Activated naive CD4-positive, alpha-beta T cell treated with Interleukin-2 at 50 U/mL for 16 hours (primary cell): ENCODE results near the gene BCKDHA.
"Not testable (repeated sequence)": the region's sequence is repeated elsewhere in the genome, so short reads cannot be mapped to it uniquely, and the experiment has no call there.

Experiments
- DNase-seq: peaks from one replicate; pipeline ENCODE4 v3.0.0-alpha.2; 2020

The BCKDHA gene

DNA sequence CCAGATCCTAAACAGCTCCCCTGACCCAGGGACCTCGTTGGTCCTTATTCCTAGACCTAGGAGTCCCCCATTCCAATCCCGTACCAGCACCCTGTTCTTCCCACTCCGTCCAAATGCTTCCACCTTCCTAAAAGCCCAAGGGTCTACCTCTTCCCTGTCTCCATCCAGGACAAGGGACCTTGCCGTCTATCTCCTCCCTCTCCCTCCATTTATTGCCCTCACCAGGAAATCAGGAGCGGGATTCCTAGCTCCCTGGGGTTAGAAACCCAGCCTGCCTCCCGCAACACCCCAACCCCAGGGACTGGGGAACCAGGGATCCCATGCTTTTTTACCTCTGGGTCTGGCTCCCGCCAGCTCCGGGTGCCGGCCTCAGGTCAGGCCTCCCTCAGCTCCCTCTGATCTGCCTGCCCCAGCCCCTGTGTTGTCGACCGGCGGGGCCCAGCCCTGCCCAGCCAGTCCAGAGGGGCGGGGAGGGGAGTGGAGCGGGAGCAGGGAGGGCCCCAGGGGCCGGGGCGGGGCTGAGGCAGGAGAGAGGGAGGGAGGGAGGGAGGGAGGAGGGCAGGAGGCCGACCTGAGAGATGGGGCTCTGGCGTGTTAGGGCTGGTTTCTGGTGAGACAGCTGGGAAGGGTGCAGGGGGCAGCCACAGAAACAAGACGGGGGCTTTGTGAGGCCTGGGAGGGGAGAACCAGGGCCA, 29.5 kb downstream of the BCKDHA start, which contains the start of gene B3GNT8:
B3GNT8 (minus strand) TSS at position 423 of the 695 bp plus-strand sequence. CDS start 596 bp downstream, outside the sequence.
- peak; percentile 46 for DNase-seq

- peak; percentile 36 for DNase-seq
Observed at GRCh38 chr19:41427647-41428480, 30.2 kb downstream of the BCKDHA start.

- no peak for DNase-seq
Observed at GRCh38 chr19:41428481-41428859, 30.9 kb downstream of the BCKDHA start.

DNA sequence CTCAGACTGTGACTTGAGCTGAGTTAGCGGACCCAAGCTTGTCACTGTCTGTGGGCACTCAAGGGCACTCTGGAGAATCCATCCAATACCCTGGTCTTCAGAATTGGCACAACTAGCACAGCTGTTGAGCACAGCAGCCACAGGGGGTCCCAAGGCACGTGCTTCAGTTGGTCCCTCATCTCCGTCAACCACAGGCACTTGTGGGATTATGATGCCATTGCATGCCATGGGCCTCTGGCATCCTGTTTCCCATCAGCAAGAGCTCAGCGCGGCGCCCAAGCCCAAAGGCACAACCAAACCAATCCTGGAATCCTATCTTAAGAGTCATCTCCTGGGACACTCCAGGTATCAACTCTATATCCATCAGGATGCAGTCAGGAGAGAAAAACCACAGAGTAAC, 33.3 kb downstream of the BCKDHA start:
- no peak for DNase-seq

- no peak for DNase-seq
Observed at GRCh38 chr19:41431426-41432386, 34.1 kb downstream of the BCKDHA start.

- no peak for DNase-seq
Observed at GRCh38 chr19:41433171-41433570, 35.6 kb downstream of the BCKDHA start.

DNA sequence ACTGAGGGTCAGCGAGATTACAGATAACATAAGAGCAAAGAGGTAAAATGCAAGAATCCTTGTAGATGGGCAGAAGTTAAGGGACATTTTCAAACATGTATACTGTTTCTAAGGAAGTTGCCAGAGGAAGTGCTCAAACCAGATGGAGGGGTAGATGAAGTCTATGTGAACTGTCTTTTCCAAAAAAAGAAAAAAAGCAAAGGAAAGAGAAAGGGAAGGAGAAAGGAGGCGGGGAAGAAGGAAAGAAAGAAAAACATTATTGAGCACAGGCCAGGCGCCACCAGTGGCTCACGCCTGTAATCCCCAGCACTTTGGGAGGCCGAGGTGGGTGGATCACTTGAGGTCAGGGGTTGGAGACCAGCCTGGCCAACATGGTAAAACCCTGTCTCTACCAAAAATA, 36.8 kb downstream of the BCKDHA start:
- DNase-seq = no peak

GRCh38 chr19:41435376-41435775, 37.8 kb downstream of the BCKDHA start:
- DNase-seq = not testable (repeated sequence)

DNA sequence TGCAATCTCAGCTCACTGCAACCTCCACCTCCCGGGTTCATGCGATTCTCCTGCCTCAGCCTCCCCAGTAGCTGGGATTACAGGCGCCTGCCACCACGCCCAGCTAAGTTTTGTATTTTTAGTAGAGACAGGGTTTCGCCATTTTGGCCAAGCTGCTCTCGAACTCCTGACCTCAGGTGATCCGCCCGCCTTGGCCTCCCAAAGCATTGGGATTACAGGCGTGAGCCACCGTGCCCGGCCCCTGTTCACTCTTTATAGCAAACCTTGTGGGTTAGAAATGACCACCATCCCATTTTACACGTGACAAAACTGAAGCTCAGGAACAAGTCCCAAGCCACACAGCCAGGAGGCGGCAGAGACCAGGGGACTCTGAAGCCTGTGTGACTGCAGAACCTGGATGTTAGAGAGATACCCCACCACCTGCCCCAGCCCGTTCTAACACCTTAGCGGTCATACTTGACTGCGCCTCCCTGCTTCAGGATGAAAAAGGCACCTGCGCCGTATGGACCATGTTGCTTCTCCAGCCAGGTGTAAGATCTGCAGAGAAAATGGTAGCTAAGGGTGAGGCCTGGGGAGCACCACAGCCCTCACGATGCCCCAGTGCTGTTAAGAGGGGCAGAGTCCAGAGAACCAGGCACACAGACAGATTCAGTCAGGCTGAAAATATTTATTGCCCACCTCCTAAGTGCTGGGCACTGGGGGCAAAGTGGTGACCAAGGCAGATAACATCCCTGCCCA, 38.5 kb downstream of the BCKDHA start:
- no peak for DNase-seq

GRCh38 chr19:41436674-41436951, 39.0 kb downstream of the BCKDHA start:
- no peak for DNase-seq

DNA sequence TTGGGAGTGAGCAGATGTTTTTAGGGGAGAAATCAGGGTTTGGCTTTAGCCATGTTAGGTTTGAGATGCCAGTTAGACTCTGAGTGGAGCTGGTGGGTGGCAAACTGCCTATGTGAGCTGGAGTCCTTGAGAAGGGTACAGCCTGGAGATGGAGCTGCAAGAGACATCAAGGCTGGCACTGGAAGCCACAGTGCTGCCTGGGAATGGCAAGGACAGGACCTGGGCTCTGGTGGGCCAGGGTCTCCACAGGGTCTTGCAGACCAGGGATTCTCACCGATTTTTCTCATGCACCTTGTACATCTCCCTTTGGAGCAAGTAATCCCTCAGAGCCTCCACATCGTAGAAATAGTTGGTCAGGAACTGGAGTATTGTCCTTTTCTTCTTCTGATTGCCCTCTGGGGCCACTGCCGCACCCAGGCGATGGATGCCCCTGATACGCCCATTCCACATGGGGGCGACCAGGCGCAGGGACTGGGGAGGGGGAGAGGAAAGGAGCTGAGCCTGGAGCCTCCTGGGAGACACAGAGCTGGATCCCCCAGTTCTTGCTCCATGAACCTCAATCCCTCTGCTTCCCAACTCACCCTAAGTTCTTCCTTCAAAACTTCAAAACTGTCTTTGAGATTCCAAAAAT, 40.4 kb downstream of the BCKDHA start:
- no peak for DNase-seq

- DNase-seq = peak; percentile 97
Observed at GRCh38 chr19:41439441-41440222, 42.0 kb downstream of the BCKDHA start, which contains the start of gene DMAC2. TSS of gene DMAC2 (minus strand) at chr19:41439912. CDS start at chr19:41439899, 13 bp downstream.

GRCh38 chr19:41441321-41441945, 43.8 kb downstream of the BCKDHA start:
- no peak for DNase-seq

- no peak for DNase-seq
Observed at GRCh38 chr19:41442473-41443355, 45.1 kb downstream of the BCKDHA start, which contains the start of gene ERICH4. TSS of gene ERICH4 (plus strand) at chr19:41443156. CDS start at chr19:41443170, 14 bp downstream.

GRCh38 chr19:41443813-41444455, 46.3 kb downstream of the BCKDHA start:
- DNase-seq = no peak

GRCh38 chr19:41445575-41445974, 48.0 kb downstream of the BCKDHA start:
- DNase-seq = no peak

DNA sequence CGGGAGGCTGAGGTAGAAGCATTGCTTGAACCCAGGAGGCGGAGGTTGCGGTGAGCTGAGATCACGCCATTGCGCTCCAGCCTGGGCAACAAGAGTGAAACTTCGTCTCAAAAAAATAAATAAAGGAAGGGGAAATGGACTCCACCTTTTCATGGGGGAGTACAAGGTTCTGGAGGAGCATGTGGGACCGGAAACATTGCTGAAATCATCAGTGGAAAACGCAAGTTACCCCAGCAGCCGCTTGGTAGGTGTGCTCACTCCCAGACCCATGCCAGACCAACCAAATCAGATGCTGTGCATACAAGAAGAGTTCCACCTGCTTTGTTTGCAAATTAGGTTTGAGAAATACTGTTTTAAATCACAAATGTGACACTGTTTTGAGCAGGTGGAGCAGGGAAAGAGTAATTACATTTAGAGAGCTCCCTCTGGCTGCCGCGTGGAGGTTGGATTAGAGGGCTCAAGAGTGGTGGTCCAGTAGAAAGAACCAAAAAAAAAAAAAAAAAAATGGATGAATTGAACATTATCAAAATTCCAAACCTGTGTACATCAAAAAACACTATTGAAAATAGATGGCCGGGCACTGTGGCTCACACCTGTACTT, 50.2 kb downstream of the BCKDHA start:
- DNase-seq = no peak
